ENCODE data around the gene FBXO34.

Gene FBXO34

GRCh38 chr14:55327179-55327578 lies 56.0 kb downstream of the FBXO34 start:
- no peak for DNase-seq (ENCODE audit: low read depth)
- TF ChIP-seq CTCF (conservative IDR thresholded peaks at IDR 0.05; ENCODE audit: control insufficient read depth, insufficient read depth, low read depth, low read length), result no peak
- H3K4me3 ChIP-seq (ENCODE audit: control insufficient read depth, low read depth, low read length), result no peak overlapping the region

- peak; percentile 46 for DNase-seq (ENCODE audit: low read depth)
- H3K4me3 ChIP-seq (ENCODE audit: control insufficient read depth, low read depth, low read length), result no peak overlapping the region
- TF ChIP-seq CTCF (conservative IDR thresholded peaks at IDR 0.05; ENCODE audit: control insufficient read depth, insufficient read depth, low read depth, low read length), result no peak
Measured at GRCh38 chr14:55328317-55328716, 57.1 kb downstream of the FBXO34 start.

- no peak for TF ChIP-seq CTCF (conservative IDR thresholded peaks at IDR 0.05; ENCODE audit: control insufficient read depth, insufficient read depth, low read depth, low read length)
- DNase-seq (ENCODE audit: low read depth), result peak; percentile 64
- peak overlapping the region; percentile 8 for H3K4me3 ChIP-seq (ENCODE audit: control insufficient read depth, low read depth, low read length)
Measured at GRCh38 chr14:55329999-55330710, 58.9 kb downstream of the FBXO34 start.

GRCh38 chr14:55332654-55333570 lies 61.7 kb downstream of the FBXO34 start:
- no peak overlapping the region for H3K4me3 ChIP-seq (ENCODE audit: control insufficient read depth, low read depth, low read length)
- no peak for DNase-seq (ENCODE audit: low read depth)
- no peak for TF ChIP-seq CTCF (conservative IDR thresholded peaks at IDR 0.05; ENCODE audit: control insufficient read depth, insufficient read depth, low read depth, low read length)

- H3K4me3 ChIP-seq (ENCODE audit: control insufficient read depth, low read depth, low read length), result no peak overlapping the region
- TF ChIP-seq CTCF (conservative IDR thresholded peaks at IDR 0.05; ENCODE audit: control insufficient read depth, insufficient read depth, low read depth, low read length), result no peak
- DNase-seq (ENCODE audit: low read depth), result no peak
Measured at GRCh38 chr14:55333711-55334485, 62.7 kb downstream of the FBXO34 start.

GRCh38 chr14:55336162-55336561 lies 64.9 kb downstream of the FBXO34 start:
- DNase-seq (ENCODE audit: low read depth), result no peak
- no peak for TF ChIP-seq CTCF (conservative IDR thresholded peaks at IDR 0.05; ENCODE audit: control insufficient read depth, insufficient read depth, low read depth, low read length)

More at GRCh38 chr14:55336162-55336561, 64.9 kb downstream of the FBXO34 start:
- H3K4me3 ChIP-seq (ENCODE audit: control insufficient read depth, low read depth, low read length), result no peak overlapping the region
